ELF-1 (cell line): Measurements from ENCODE around the gene PTX4.
A peak's percentile ranks its signal among the peaks of the same experiment; 100 is the strongest.
"Not testable (repeated sequence)": the region's sequence is repeated elsewhere in the genome, so short reads cannot be mapped to it uniquely, and the experiment has no call there.

ENCODE experiments used
- DNase-seq: peaks from one replicate; pipeline ENCODE4 v3.0.0-alpha.2; 2016; ENCODE audit warnings: low read depth, low spot score

Gene PTX4

DNA sequence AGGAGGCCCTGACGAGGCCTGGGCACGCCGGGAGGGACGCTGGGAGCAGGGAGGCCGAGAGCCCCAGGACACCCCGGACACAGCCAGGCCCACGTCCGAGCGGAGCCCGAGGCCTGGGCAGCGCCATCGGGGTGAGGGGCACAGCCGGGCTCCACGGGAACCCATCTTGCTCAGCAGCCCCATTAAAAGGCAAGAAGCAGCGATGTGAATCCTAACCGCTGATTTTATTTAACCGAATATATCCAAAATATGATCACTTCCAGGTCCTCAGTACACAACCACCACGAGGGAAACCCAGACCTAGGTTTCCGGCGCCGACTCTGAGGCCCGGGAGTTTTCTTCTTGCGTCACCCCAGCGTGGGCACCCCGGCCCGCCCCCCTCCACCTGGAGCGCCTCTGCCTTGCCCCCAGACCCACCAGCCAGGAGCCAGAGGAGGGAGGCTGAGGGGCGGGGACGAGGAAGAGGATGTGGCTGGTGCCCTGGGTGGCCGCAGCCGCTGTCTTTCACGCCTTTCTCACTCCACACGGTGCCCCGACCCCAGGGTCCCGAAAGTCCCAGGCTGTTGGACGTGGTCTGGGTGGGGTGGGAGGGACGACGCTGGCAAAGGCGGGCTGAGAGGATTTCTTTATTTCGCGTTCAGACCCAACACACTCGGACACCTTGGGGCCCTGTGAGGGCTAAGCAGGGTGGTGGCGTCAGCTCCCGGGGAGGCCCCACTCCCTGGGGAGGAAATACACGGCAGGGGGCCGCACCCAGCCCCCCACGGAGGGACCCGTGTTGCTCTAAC is 43.8 kb downstream of the PTX4 start:
- DNase-seq, result no peak

DNA sequence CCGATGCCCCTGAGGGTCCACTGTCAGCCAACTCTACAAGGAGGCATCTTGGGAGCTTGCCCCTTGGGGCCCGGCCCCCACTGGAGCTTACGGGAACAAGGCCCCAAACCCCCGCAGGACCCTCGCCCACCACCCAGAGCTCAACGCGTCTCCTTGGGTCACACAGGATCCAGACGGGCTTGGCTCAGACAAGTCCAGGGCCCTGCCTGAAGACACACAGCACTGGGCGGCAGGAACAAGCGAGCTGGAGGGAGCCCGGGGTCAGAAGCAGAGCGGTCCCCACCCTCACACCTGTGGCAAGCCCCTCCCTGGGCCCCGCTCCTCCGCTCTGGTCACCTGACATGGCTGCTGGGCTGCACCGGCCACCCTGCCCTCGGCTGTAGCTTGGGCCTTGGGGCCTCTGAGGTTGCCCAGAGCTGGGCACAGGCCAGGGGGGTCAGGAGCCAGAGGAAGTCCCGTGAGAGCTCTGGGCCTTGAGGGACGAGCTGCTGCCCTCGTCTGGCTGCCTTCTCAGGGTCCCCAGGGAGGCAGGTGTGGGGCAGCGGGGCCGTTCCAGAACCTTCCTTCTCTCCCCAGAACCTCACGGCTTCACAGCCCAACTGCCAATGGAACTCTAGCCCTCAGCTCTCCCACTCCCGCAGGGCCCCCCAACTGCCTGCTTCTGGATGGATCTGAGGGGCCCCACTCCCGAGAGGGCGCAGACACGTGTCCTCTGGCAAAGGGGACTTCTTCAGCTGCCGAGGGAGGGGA is 44.6 kb downstream of the PTX4 start, which contains the start of gene CCDC154:
Gene CCDC154, minus strand, starts transcription at position 577 of the 750 bp plus-strand sequence. Its CDS starts 234 bp downstream, at position 343.
- DNase-seq, result no peak

DNA sequence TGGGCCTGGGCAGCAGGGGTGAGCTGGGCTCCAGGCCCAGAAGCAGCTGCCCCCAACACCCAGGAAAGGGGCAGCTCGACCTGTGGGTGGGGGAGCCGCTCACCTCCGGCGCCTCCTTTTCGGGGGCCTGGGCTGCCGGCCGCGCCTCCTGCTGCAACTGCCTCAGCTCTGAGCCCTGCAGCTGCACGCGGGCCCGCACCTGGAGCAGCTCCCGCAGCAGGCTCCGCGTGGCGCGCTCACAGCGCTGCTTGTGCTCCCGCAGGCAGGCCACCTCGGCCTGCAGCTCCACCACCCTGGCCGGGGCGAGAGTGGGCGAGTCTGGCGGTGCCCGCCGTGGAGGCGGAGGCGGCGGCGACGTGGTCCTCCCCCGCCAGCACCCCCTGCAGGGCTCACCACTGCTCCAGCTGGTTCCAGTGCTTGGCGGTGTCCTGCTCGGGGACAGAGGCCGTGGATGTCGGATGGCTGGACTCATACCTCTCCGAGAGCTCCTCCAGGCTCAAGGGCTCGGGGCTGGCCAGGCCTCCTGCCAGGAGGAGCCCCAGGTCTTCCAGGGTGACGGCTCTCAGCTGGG is 45.3 kb downstream of the PTX4 start:
- peak; percentile 20 for DNase-seq

DNA sequence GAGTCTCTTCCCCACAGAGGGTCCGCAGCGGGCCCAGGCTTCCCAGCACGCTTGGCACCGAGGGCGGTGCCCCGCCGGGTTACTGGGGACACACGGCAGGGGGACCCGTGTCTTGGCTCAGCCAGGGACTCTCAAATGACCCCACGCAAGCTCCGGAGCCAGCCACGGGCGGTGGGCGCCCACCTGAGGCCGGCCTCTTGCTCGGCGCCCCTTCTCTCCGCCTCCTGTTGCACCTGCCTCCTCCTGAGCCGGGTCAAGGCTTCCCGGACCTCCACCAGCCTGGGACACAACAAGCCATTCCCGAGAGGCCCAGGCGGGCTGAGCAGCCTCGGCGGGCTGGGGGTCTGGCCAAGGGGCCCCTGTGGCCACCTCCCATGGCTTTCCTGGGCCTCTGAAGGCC is 46.0 kb downstream of the PTX4 start:
- DNase-seq, result no peak

DNA sequence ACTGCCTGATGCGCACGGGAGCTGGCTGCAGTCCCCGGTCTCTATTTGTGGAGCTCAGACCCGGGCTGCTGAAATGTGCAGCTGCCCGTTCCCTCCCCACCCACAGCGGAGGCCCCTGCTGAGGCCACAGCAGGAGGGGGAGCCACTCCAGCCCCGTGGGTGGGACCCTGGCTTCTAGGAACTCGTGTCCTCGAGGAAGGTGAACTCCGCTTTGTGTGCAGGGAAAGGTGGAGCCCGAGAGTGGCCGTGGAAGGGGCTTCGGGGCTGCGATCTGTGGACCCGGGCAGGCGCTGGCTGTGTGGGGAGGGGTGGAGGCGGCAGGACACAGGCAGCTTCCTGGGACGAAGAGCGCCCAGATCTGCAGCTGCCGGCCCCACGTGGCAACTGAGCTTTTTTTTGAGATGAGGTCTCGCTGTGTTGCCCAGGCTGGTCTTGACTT is 47.3 kb downstream of the PTX4 start:
- no peak for DNase-seq

DNA sequence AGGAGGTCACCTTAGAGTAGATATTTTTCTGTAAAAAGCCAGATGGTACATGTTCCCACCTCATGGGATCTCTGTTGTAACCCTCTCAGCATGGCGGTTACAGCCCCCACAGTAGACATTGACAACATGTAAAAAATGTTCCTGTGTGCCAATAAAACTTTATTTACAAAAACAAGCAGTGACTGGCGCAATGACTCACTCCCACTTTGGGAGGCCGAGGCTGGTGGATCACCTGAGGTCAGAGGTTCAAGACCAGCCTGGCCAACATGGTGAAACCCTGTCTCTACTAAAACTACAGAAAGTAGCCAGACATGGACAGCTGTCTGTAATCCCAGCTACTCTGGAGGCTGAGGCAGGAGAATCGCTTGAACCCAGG is 49.1 kb downstream of the PTX4 start:
- DNase-seq, result not testable (repeated sequence)

DNA sequence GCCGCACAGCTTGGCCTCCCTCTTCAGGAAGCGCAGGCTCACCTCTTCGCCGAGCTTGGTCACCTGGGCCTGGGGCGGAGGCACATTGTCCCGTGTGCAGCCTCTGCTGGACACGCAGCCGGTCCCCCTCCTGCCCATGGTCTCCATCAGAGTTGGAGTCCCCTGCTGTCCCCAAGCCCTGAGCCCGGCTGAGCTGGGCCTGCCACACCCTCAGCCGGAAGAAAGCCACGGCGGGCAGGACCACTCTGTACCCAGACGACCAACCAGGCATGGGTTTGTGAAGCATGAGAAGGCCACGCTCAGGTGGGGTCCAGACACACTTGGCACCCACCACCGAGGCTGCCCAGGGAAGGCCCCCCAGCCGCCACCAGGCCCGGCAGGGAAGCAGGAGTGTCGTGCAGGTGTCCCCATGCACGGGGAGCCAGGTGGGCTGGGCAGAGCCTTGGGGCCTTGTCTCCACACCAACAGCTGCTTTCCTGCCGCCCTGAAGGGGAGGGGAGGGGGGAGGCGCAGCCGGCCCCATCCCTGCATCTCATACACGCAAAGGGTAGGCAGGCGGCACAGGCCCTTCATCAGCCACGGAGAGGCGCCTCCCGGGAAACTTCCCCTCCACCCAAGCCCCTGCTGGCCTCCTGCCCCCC is 49.6 kb downstream of the PTX4 start:
- DNase-seq, result no peak

DNA sequence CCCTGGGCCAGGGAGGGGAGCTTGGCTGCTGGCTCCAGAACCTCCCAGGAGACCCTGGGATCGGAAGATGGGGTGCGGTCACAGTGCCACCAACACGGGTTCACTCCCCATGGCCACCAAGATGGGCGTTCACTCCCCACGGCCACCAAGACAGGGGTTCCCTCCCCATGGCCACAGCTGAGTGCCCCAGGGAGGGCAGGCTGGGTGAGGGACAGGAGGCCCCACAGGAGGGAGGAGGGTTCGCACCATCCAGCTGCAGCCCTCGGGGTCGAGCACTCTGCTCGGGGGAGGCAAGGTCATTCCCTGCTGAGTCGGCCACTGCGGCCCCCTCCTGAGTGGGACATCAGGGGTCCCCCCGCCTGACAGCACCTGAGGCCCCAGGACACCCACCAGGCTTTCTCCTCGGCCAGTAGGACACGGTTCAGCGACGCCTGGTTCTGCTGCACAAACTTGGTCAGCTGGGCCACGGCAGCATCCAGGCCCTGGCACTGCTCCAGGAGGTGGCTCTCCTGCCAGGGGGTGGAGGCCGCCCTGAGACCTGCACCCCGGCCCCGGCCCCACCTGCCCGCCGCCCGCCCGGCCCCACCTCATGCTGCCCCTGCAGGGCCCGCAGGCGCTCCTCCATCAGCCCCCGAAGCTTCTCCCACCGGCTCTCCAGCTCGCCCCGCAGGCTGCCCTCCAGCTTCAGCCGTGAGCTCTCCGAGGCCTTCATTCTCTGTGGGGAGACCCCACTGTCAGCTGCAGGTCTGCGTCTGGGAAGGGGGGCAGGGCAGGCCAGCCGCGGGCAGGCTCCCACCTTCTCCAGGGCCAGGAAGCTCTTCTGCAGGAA is 50.3 kb downstream of the PTX4 start:
- DNase-seq, result no peak

DNA sequence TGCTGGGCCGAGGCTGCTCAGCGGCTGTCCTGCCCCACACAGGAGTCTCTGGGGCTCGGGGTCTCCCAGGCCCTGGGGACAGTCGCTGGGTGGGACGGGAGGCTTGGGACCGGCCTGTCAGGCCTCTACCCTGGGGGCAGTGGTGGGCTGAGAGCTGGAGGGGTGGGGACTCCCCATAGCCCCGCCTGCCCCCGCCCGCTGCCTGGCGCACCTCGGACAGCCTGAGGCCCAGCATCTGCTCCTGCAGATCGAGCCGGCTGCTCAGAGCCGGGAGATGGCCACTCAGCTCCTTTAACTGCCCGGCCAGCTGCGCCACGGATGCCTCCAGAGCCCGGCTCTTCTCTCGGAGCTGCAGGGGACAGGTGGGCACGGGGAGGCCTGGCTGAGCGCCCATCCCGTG is 51.1 kb downstream of the PTX4 start:
- DNase-seq, result no peak

DNA sequence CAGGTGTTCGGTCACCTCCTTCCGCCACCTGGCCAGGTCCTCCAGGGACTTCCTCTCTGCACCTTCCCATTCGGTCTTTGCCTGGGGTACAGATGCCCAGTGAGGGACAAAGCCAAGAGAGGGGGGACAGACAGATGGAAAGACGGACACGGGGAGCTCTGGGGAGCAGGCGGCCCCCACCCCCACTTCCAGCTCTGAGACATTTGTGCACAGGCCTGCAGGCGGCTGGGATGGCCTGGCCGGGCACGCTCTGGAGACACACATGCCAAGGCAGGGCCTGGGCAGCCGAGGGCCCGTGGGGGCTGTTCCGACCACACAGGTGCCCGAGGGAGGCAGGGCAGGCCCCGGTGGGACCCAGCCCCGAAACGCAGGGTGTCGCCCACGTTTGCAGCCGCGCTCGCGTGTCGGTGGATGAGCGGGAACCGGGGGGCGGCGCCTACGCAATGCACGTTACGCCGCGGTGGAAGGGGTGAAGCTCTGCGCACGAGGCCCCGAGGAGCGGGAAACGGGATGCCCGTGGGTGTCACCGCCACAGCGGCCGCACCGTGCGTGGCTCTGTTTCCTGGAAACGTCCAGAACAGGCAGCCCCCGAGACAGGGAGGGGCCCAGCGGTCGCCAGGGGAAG is 51.9 kb downstream of the PTX4 start:
- no peak for DNase-seq

DNA sequence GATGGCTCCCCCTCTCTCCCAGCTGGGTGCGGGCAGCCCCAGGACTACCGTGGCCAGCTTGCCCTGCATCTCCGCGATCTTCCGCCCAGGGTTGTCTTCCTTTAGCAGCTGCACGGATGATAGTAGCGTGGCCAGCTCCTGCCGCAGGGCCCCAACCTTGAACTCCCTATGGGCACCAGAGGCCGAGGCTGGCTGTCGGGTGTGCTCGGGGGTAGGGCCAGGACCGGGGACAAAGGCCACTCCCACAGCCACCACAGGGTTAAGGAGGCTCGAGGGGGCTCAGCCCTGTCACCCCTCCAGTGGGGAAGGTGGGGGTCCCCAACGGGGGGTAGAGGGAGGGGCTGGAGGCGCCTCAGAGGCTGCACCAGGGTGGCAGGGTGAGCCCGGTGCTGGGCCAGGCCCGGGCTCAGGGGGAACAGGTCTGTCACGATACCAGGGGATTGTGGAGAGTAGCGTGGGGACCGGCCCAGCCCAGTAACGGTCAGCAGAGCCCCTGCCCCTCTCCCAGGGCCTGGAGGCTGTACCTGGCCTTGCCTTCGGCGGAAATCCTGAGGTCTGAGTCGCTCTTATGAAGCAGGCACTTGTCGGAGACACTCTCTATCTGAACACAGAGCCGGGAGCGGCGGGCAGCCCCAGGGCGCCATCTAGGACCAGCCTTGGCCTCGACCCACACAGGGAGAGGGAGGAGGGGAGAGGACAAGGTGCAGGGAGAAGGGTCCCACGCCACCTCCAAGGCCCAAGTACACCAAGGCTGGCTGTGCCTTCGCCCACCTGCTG is 52.6 kb downstream of the PTX4 start:
- no peak for DNase-seq
